HG03439 (cell line): ENCODE data around the gene SAMD4B.
"Not testable (repeated sequence)": the region's sequence is repeated elsewhere in the genome, so short reads cannot be mapped to it uniquely, and the experiment has no call there.

Source experiments
- ATAC-seq: cut with Tn5 transposase; IDR thresholded peaks from one replicate; pipeline ENCODE4 v1.9.1; 2021; ENCODE audit warnings: mild to moderate bottlenecking, moderate library complexity; ENCODE audit not compliant: unreplicated experiment

SAMD4B gene

GRCh38 chr19:39362682-39363657 lies 20.7 kb downstream of the SAMD4B start:
- no peak for ATAC-seq

DNA sequence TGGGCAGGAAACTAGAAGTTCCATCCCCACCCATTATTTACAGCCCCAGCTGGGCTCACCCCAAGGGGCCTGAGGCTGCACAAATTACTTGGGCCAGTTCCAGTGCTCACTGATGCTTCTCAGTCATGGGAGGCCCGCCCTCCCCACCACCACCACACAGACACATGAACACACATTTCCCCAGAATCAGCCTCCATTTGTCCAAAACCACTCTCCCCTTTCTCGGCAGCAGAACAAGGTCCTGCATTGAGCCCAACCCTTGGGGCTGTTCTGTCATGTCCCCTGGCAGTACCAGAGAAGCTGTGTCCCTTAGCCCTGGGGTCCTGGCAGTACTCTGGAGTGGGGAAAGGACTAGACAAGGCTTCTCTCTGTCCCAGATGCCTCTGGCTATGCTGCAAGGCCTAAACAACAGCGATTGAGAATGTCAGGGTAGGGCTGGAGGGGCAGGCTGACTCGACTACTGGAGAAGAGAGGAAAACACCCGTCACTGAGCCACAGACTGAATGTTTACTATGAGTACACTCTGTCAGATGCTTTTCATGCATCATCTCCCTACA lies 21.8 kb downstream of the SAMD4B start:
- no peak for ATAC-seq

DNA sequence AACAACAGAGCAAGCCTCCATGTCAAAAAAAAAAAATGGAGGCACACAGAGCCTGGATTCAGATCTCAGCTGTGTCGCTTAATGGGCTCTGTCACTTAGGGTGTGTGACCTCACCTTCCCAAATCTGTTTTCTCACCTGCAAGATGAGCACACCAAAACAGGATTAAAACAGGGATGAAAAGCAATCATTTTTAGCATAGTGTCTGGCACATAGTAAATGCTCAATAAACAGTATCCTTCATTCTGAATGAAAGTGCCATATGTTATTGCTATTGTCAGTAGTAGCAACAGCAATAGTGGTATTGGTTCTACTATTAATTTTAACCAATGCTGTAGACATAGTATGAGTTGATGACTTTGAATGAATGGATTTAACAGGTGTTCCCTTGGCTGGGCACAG lies 23.3 kb downstream of the SAMD4B start:
- ATAC-seq, result no peak

GRCh38 chr19:39369200-39369599 lies 27.0 kb downstream of the SAMD4B start:
- ATAC-seq, result no peak

DNA sequence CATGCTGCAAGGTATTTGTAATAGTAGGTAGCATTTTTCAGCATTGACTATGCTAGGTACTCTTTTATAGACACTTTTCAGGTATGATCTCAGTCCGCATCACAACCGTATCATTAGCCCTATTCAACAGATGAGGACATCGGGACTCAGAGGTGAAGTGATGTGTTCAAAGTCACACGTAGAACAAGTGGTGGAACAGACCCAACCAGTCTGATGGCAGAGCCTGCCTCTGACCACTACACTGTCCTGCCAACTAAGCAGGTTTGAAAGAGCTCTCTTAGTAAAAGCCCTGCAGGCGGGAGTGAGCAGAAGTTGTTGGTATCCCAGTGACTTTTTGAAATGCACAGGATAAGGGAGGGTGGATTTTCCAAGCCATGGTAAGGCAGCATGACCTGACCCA lies 28.5 kb downstream of the SAMD4B start:
- no peak for ATAC-seq

DNA sequence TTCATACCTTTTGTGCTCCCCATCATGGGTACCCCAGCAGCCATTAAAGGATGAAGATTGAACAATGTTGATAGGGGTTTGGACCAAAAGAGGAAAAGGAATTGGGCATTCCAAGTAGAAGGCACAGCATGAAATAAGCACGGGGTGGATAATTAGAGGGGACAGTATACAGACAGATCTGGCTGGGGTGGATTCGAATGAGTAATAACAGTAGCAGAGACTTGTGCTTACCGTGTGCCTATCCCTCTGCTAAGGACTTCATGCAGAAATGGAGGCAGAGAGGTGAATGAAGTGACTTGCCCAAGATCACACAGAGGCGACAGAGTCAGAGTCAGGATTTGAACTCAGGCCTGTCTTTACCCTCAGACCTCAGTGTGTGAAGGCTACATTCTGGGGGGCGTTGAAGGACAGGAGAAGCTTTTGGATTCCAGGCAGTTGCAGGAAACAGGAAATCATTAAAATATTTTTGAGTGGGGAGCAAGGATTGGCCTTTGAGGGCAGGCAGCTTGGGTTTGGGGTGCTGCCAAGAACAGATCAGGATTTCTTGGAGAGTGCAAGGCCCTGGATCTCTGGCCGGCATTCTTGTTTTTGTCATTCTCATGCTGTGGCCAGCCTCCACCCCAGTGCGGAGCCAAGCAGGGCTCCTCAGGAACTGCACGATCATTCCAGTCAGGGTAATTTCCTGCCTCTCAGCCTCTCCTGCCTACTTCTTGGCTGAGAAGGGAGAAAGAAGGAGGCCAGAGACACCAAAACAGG lies 30.0 kb downstream of the SAMD4B start:
- no peak for ATAC-seq

- ATAC-seq, result no peak
These were observed 30.7 kb downstream of the SAMD4B start for GRCh38 chr19:39372941-39373340.

GRCh38 chr19:39375929-39376328 lies 33.7 kb downstream of the SAMD4B start:
- no peak for ATAC-seq

- ATAC-seq, result no peak
These were observed 35.4 kb downstream of the SAMD4B start for GRCh38 chr19:39377373-39378362.

DNA sequence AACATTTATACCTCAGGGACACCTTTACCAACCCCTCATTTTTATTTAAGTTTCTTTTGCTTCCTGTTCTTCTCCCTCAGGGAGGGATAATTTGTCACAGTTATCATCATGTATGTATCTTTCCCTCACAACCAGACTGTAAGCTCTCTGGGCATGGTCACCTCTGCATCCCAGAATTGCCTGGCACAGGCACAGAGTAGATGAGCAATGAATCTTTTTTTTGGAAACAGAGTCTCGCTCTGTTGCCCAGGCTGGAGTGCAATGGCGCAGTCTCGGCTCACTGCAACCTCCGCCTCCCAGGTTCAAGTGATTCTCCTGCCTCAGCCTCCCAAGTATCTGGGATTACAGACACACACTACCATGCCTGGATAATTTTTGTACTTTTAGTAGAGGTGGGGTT lies 37.1 kb downstream of the SAMD4B start:
- not testable (repeated sequence) for ATAC-seq

GRCh38 chr19:39379865-39380396 lies 37.7 kb downstream of the SAMD4B start:
- no peak for ATAC-seq

GRCh38 chr19:39380521-39381502 lies 38.6 kb downstream of the SAMD4B start:
- ATAC-seq, result no peak

DNA sequence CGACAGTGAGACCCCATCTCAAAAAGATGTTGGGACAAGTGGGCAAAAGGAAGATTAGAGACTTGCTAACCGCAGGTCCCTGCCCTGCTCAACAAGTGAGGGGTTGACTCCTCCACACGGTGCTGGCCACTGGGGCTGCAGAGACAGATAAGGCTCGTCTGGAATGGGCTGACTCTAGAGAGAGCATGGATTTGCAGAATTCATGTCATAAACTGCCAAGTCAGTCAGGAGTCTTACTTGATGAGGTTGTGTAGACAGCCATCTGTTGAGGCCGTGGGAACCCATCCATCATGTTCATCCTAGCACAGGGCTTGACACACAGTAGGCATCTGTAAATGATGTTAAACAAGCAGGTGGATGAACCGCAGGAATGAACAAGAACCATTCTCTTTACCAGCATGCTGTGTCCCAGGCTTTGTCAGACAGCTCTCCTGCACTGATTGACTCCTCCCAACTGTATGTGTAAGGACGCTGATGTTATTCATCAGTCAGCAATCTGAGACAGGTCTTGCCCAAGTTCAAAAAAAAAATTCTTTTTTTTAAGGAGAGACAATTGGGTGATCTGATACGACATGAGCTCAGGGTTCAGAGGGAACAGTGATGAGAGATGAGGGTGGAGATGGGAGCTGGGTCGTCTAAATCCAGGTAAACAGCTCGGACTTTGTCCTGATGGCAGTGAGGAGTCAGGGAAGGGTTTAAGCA lies 39.8 kb downstream of the SAMD4B start:
- ATAC-seq, result no peak

GRCh38 chr19:39382991-39383828 lies 41.0 kb downstream of the SAMD4B start:
- no peak for ATAC-seq

GRCh38 chr19:39384839-39385568 lies 42.8 kb downstream of the SAMD4B start:
- ATAC-seq, result no peak

- no peak for ATAC-seq
These were observed 43.6 kb downstream of the SAMD4B start for GRCh38 chr19:39385629-39386411.
